ENCODE measurements around the gene RFTN1.

DNA sequence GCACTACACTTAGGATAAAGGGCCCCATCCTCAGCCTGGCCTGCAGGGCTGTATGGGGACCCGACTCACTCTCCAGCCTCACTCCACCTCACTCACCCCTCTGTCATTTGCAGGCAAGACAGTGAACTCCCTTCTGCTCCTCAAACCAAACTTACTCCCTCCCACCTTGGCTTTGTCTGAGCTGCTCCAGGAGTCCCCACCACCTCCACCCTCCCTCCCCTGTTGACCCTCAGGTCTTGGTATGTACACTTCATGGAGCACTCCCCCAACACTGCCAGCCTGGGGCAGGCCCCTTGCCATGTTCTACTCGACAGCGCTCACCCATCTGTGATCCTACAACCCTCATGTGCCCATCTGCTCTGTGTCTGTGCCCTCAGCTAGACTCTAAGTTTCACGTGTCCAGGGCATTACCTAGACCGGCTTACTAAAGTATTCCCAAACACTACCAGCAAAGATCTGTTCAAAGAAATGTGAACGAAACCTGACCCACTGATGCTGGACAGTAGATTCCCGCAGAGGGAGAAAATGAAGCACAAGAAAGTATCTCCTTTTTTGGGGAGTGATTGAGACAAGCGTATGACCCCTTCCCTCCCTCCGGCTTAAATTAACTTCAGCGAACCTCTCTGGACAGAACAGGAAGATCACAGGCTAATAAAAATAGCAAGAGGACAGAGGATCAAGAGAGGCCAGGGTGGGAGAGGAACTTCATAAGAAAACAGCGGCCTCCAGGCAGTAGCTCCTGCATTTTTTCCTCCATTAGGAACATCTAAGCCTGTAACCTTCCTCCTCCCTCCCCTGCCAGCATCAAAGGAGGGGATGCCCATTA, 113.2 kb downstream of the RFTN1 start:
- TF ChIP-seq, protein P1, sequence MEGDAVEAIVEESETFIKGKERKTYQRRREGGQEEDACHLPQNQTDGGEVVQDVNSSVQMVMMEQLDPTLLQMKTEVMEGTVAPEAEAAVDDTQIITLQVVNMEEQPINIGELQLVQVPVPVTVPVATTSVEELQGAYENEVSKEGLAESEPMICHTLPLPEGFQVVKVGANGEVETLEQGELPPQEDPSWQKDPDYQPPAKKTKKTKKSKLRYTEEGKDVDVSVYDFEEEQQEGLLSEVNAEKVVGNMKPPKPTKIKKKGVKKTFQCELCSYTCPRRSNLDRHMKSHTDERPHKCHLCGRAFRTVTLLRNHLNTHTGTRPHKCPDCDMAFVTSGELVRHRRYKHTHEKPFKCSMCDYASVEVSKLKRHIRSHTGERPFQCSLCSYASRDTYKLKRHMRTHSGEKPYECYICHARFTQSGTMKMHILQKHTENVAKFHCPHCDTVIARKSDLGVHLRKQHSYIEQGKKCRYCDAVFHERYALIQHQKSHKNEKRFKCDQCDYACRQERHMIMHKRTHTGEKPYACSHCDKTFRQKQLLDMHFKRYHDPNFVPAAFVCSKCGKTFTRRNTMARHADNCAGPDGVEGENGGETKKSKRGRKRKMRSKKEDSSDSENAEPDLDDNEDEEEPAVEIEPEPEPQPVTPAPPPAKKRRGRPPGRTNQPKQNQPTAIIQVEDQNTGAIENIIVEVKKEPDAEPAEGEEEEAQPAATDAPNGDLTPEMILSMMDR (IDR thresholded peaks at IDR 0.05), result no peak
- TF ChIP-seq EZH2 (IDR thresholded peaks at IDR 0.05) (no peak), EZH2phosphoT487 (IDR thresholded peaks at IDR 0.05) (no peak)
